ENCODE data around the gene PTPRN2.

- TF ChIP-seq CTCF (IDR thresholded peaks at IDR 0.05): no peak
- no peak for TF ChIP-seq POLR2A (IDR thresholded peaks at IDR 0.05)
Measured at GRCh38 chr7:157682064-157682945, 905.3 kb downstream of the PTPRN2 start.
